H4 (cell line): ENCODE results near the gene PAM. TPM values are rescaled to one million over a fixed set of nuclear protein-coding genes. Genes with fewer than 3 reads are reported as not detected.

ENCODE experiments used
- DNase-seq: peaks from one replicate; pipeline ENCODE4 v3.0.0-alpha.2; 2015; ENCODE audit warnings: low spot score
- total RNA-seq: library from RNA; depleted of rRNA; stranded (reverse); fragments of >200 nt; shearing (Covaris generic); gene quantifications from 2 replicates; pipeline ENCODE4 v1.2.3, GENCODE V29; 2014

Gene PAM
- total RNA-seq, 1 experiment from 2014 or later = 213 TPM

- no peak for DNase-seq
Observed at GRCh38 chr5:102781359-102781758, 26.3 kb downstream of the PAM start.

DNA sequence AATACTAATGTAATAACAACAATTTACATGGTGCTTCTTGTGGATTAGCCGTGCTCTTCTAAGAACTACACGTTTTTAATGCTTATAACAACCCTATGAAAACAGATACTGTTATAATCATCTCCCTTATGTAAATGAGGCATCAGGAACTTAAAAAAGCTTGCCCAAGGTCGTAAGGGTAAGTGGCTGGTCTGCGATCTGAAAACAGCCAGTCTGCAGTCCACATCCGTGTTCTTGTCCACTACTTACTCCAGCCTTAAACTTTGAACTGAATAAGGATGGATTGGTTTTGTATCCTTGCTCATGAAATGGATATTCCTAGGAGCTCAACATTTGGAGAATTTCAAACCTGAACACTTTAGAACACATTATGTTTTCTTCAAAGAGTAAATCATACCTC, 26.7 kb downstream of the PAM start:
- DNase-seq = no peak

- DNase-seq = no peak
Observed at GRCh38 chr5:102782217-102782872, 27.2 kb downstream of the PAM start.

DNA sequence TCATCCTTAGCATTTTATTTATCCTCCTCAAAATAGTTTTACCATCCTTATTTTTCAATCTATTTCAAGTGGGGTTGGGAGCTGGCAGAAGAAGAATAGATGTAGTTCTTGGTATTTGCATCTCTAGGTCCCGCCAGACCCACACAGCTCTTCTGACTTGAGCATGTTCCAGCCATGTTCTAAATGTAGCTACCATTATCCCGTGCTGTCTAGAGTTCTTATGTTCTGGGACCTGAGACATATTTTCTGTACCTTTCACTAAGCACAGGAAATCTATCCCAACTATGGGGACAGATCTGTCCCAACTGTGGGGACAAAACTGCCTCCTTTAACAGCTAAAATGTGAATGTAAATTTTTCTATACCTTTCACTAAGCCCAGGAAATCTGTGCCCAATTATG, 32.0 kb downstream of the PAM start:
- DNase-seq = no peak

DNA sequence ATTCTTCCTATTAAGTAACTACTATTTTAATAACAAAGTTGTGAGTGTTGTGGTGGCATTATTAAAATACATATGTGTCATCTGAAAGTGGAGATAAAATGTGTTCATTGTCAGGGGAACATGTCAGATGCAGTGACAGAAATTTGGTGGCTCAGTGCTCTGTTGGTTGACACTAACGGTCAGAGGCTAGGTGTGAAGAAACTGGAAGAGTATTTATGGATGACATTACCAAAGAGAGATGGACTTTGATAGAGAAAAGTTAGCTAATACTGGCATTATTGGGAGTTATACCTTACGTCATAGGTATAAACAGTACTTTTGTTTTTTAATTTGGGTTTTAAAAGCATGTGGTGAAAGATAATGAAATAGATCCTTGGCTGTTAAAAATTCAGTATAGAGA, 33.7 kb downstream of the PAM start:
- DNase-seq = no peak

DNA sequence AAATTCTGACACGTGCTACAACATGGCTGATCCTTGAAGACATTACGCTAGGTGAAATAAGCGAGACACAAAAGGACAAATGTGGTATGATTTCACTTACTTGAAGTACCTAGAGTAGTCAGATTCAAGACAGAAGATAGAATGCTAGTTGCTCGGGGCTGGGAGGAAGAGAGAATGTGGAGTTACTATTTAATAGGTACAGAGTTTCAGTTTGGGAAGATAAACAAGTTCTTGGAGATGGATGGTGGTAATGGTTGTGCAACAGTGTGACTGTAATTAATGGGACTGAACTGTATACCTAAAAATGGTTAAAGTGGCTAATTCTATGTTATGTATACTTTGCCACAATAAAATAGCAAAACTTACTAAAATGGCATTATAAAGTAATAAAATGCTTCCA, 34.4 kb downstream of the PAM start:
- DNase-seq = no peak

DNA sequence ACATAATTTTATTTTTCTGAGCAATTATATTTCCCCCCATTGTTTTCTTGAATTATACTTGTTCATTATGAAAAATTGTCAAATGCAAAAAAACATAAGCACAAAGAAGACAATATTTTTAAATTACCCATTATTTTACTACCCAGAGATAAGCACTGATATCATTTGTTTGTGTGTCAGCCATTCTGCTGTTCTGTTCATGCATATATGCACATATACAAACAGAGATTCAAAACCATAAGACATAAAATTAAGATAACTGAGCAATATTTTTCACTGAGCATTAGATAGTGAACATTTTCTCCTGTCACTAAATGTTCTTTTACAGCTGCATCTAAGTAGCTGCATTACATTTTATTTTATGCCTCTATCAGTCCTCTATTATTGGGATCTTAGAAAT, 35.6 kb downstream of the PAM start:
- no peak for DNase-seq

GRCh38 chr5:102792705-102793104, 37.6 kb downstream of the PAM start:
- peak; percentile 69 for DNase-seq

DNA sequence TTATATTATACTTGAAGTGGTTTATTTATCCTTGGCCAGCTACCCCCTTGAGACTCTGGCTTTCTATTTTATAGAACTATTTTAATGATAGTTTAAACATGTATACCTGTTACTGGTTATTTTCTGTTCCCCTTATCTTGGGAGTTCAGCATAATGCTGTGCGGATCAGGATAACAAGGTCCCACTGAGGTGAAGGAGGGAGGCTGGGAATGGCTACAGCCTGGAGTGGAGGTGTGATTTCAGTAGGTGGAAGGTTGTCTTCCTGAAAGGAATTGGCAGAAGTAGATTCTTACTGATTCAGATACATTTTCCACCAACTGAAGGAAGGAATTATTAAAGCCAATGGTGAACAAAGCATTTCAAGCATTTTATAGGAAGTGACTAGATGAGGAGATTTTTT, 38.9 kb downstream of the PAM start:
- no peak for DNase-seq

DNA sequence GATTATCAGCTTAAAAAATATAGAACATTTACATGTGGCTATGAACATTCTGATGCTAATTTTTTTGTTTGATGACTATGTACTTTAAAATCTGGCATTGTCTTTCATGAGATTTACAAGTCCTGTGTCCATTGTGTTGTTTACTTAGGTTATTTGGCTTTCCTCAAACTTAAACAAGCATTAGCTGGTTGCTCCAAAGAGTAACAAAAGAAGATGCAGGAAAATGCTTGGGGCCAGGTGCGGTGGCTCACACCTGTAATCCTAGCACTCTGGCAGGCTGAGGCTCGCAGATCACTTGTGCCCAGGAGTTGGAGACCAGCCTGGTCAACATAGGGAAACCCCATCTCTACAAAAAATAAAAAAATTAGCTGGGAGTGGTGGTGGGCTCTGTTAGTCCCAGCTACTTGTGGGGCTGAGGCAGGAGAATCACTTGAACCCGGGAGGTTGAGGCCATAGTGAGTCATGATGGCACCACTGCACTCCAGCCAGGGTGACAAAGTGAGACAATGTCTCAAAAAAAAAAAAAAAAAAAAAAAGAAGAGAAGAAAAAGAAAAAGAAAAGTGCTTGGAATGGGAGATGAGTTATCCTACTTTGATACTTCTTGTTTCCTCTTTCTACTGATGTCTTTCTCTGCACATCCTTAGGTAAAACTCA, 39.7 kb downstream of the PAM start:
- no peak for DNase-seq

- DNase-seq = no peak
Observed at GRCh38 chr5:102795526-102795925, 40.4 kb downstream of the PAM start.

DNA sequence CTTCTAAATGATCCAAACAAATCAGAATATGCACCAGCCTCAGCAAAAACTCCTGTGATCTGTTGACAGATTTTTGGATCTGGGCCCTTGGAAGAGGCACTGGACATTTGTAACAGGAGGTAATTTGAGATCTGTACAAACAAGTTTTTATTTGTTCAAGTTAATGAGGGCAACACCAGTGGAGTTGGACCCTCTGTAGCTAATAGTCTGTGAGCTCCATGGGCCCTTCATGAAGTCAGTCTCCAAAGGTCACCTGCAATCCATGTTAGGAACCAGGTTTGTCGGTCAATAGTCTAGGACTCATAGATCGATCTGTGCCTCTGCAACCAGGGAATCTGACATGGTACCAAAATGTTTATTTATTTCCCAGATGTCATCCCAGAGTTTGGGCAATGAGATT, 40.9 kb downstream of the PAM start:
- no peak for DNase-seq

DNA sequence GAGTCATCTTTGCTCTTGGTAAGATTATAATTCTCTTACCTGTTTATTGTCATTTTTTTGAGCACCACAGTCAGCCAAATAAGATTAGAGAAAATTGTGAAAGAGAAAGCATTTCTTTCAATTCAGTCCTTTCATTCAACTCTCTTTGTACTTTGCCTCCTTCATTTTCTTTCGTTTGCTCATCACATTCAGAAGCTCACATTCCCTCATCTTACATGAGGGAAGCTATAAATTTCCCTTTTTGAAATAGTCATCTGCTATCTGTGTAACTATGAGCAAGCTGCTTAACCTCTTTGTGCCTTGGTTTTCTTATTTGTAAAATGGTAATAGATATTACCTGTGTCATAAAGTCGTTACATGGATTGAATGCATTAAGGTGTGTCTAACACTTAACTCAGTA, 41.4 kb downstream of the PAM start:
- no peak for DNase-seq

DNA sequence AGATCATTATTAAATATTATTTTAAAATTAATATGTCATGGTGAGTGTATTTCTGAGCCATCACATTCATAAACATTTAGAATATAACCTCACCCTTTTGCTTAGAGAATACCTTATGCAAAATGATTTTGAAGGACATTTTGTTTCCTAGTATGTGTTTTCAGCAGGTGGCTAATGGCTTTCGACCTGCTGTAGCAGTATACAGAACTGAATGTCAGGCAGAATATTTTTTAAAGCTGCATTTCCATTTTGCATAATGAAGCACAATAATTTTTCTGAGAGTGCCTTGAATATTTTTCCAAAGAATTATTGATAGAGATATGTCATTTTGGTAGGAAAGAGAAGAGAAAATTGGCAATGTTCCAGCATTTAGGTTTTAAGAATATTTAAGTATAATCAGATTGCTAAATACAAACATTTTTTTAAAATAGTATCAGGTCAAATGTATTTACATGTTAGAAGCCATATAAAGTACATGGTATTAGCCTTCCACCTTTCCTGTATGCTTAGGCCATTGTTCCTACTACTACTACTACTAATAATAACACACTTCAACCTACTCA, 42.3 kb downstream of the PAM start:
- DNase-seq = no peak

- no peak for DNase-seq
Observed at GRCh38 chr5:102798104-102798785, 43.1 kb downstream of the PAM start.

DNA sequence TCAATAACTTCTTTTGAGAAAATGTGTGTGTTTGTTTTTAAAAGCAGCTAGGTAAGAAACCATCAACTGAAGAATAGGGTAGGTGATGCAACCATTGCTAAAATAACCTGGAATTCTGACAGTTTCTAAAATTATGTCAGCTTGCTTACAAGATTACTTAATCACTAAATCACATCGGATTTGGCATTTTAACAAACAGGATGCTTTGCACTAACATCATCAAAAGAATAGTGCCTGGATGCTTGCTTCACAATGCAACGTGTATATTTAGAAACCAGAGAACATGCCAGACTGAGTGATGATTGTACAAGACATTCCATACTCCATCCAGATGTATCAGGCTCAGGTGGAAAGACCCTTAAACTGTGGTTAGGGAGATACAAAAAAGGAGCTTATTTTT, 43.9 kb downstream of the PAM start:
- DNase-seq = no peak

- DNase-seq = no peak
Observed at GRCh38 chr5:102800427-102800826, 45.3 kb downstream of the PAM start.

DNA sequence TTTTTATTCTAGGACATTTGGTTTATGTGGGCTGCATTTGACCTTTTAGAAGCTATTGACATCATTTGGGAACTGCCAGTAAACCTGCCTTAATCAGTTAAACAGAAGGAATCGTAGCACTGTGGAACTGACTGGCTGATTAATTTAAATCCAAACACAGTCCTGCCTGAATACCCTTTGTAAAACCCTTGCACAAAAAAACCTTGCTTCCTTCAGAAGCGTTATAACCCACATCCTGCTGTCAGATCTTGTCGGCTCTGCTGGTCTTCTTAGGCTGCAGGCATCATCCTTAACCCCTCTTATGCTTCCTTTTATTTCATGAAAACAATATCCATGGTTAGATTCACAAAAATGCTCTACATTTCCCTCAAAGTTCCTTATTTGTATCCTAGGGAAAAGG, 46.3 kb downstream of the PAM start:
- DNase-seq = no peak

DNA sequence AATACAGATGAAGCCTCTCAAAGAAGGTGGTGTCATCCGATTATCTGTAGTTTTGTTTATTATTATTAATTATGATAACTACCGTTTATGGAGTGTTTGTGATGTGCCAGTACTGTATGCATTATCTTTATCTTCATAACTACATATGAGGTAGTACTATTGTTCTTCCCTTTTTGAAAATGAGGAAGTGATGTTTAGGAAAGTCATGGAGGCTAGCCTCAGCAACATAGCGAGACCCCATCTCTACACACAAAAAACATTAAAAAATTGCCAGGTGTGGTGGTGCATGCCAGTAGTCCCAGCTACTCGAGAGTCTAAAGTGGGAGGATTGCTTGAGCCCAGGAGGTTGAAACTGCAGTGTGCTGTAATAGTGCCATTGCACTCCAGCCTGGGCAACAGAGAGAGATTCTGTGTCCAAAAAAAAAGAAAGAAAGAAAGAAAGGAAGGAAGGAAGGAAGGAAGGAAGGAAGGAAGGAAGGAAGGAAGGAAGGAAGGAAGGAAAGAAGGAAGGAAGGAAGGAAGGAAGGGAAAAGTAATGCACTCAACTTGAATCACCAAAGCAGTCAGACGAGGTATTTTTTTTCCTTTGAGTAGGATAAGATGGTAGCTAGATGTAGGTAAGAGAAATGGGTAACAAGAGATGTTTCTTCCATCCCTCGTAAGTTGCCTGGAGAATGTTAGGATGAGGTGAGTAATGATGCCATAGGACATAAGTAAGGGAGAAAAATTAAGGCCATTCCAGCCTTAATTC, 47.8 kb downstream of the PAM start:
- no peak for DNase-seq

GRCh38 chr5:102807878-102808502, 52.9 kb downstream of the PAM start:
- peak; percentile 18 for DNase-seq

DNA sequence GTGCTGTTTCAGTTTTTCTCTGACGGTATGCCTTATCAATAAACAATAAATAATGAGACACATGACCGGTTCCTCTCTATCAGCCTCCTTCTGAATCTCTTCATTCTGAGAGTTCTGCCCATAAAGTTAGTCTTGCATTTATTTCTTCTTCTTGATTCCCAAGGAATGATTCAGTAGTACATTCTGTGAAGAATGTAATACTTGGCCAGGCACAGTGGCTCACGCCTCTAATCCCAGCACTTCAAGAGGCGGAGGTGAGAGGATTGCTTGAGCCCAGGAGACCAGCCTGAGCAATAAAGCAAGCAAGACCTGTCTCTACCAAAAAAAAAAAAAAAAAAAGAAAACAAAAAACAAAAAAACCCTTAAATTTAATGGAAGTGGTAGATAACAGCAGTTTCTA, 53.9 kb downstream of the PAM start:
- no peak for DNase-seq

DNA sequence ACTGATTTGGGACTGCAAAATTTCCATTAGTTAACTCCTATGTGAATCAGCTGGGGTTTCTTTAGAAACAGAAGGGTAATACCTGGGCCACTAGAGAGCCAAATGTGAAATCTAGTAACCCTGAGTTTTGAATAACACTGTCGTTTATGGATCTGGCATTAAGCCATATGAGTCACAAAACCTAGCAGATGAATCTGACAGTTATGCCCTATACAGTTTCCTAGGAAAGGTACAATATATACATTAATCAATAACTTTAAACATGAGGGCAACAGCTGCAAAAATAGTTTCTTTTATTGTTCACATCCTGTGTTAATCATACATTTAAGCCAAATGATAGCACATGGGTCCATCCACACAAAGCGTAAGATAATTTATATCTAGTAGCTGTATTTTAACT, 56.9 kb downstream of the PAM start:
- DNase-seq = peak; percentile 51
